K562 (cell line): ENCODE data around the gene EPS8L1. TPM values are rescaled to one million over a fixed set of nuclear protein-coding genes. Genes with fewer than 3 reads are reported as not detected.
A peak's percentile ranks its signal among the peaks of the same experiment; 100 is the strongest.

Source experiments
- ATAC-seq: fragments of 200-7000 bp; cut with Tn5 transposase; 3 replicates; pipeline ENCODE4 v1.9.1; 2020; ENCODE audit warnings: moderate library complexity
- BruUV-seq: library from RNA; stranded (reverse); fragments of 400-500 nt; replicated peaks from 2 replicates; lab custom pipeline; 2021; lab: Mats Ljungman, UMichigan
- CTCF ChIA-PET: fragments of 300-600 bp; formaldehyde crosslinking; extraction: SDS; loops from one replicate; lab custom pipeline; 2021; ENCODE audit warnings: low intra/inter-chr PET ratio; lab: Yijun Ruan, JAX
- POLR2A ChIA-PET: fragments of 300-600, 350-650 bp; sonication (Branson Sonifier 250); formaldehyde crosslinking; extraction: SDS; loops from one replicate; lab custom pipeline; 2021; ENCODE audit warnings: antibody characterized with exemption, inconsistent platforms; lab: Yijun Ruan, JAX
- DNase-seq, 4 experiments: peaks; one replicate each; pipeline versions ENCODE4 v3.0.0 to v3.0.0-alpha.2; 2011 to 2018; ENCODE audit warnings: low spot score in 3 of 4, mixed read lengths in 3 of 4; ENCODE audit errors: extremely low read depth in 1 of 4
- FAIRE-seq: peaks from 2 replicates; lab custom pipeline; 2011; peaks lifted over from hg19 to GRCh38; lab: Jason Lieb, UNC
- H2AFZ ChIP-seq: 2 replicates; pipeline ENCODE4 v1.6.0; 2011; ENCODE audit warnings: low read depth, low read length, control low read depth, inconsistent platforms
- H3K27ac ChIP-seq: fragments of 200-600 bp; 3 replicates; pipeline ENCODE4 v1.8.0; 2011; ENCODE audit warnings: low read depth, mild to moderate bottlenecking, control low read depth, inconsistent platforms, low read length, moderate library complexity, mixed read lengths; ENCODE audit errors: extremely low read depth
- H3K27me3 ChIP-seq, 2 experiments: fragments of 300-600 bp in 1 of 2; 2 replicates in 1 of 2; 3 replicates in 1 of 2; pipeline versions ENCODE4 v1.6.0 to v1.8.0; 2011; ENCODE audit warnings: inconsistent platforms in 2 of 2, low read length in 2 of 2, mild to moderate bottlenecking in 1 of 2, mixed read lengths in 1 of 2, moderate library complexity in 1 of 2; ENCODE audit not compliant: control insufficient read depth in 2 of 2, insufficient read depth in 2 of 2
- H3K36me3 ChIP-seq: fragments of 300-600 bp; 3 replicates; pipeline ENCODE4 v1.8.0; 2011; ENCODE audit warnings: mild to moderate bottlenecking, low read length, inconsistent platforms; ENCODE audit not compliant: control insufficient read depth, insufficient read depth
- H3K4me1 ChIP-seq, 2 experiments: fragments of 200-600 bp in 1 of 2; replicated peaks in 1 of 2; 2 replicates in 1 of 2; 3 replicates in 1 of 2; pipeline versions ENCODE4 v1.5.1 to v1.8.0; 2011; ENCODE audit warnings: inconsistent platforms in 2 of 2, low read length in 2 of 2, mild to moderate bottlenecking in 1 of 2, mixed read lengths in 1 of 2, moderate library complexity in 1 of 2; ENCODE audit not compliant: control insufficient read depth in 2 of 2, insufficient read depth in 2 of 2
- H3K4me2 ChIP-seq: 2 replicates; pipeline ENCODE4 v1.6.1; 2011; ENCODE audit warnings: low read length, control low read depth, inconsistent platforms, mixed read lengths; ENCODE audit not compliant: insufficient read depth
- H3K4me3 ChIP-seq: fragments of 200-600 bp; sonication (generic), shearing (Covaris generic); 2 replicates; pipeline ENCODE4 v1.5.1; 2016; ENCODE audit warnings: control low read depth, inconsistent platforms
- H3K79me2 ChIP-seq: fragments of 200-600 bp; 3 replicates; pipeline ENCODE4 v1.8.0; 2011; ENCODE audit warnings: low read length, inconsistent platforms; ENCODE audit not compliant: control insufficient read depth, insufficient read depth
- H3K9ac ChIP-seq, 2 experiments: 2 replicates each; pipeline versions ENCODE4 v1.6.0 to v1.6.1; 2011; ENCODE audit warnings: low read depth in 2 of 2, low read length in 2 of 2, control low read depth in 1 of 2, inconsistent platforms in 1 of 2, mild to moderate bottlenecking in 1 of 2, mixed read lengths in 1 of 2; ENCODE audit not compliant: insufficient read depth in 1 of 2
- H3K9me1 ChIP-seq: one replicate; pipeline ENCODE4 v1.6.0; 2011; ENCODE audit warnings: inconsistent platforms, mild to moderate bottlenecking, low read length, moderate library complexity; ENCODE audit not compliant: control insufficient read depth, insufficient read depth
- H3K9me3 ChIP-seq: replicated peaks from 2 replicates; pipeline ENCODE4 v1.5.1; 2011; ENCODE audit warnings: low read depth, low read length, inconsistent platforms; ENCODE audit not compliant: control insufficient read depth, insufficient read depth
- H4K20me1 ChIP-seq: replicated peaks from 2 replicates; pipeline ENCODE4 v1.6.1; 2011; ENCODE audit warnings: low read length, inconsistent platforms, mixed read lengths; ENCODE audit not compliant: control insufficient read depth, insufficient read depth
- CGGBP1 ChIP-seq: fragments of 250-450 bp; sonication (Bioruptor Pico); IDR thresholded peaks from 2 replicates; pipeline ENCODE4 v1.9.0; 2021; ENCODE audit warnings: mild to moderate bottlenecking
- MAX ChIP-seq: sonication (generic); formaldehyde crosslinking; IDR thresholded peaks from 2 replicates; pipeline ENCODE4 v1.9.0; 2022; ENCODE audit warnings: mild to moderate bottlenecking, missing genetic modification reagents
- POLR2G ChIP-seq: fragments of 200-400 bp; formaldehyde crosslinking; IDR thresholded peaks from 2 replicates; pipeline ENCODE4 v1.6.1; 2017; ENCODE audit warnings: low read depth, mild to moderate bottlenecking, antibody characterized with exemption, low read length, moderate library complexity
- ZBTB26 ChIP-seq: fragments of 450-650 bp; formaldehyde crosslinking; IDR thresholded peaks from 2 replicates; pipeline ENCODE4 v1.4.0; 2022; ENCODE audit warnings: missing genetic modification characterization
- WGBS: fragments of 100-300 bp; shearing (Covaris generic); methylation state at CpG from one replicate; pipeline ENCODE4 v1.1.6; 2016; ENCODE audit warnings: low coverage, mixed read lengths; ENCODE audit not compliant: insufficient coverage; ENCODE audit errors: missing lambda C conversion rate; 5-methylcytosine and 5-hydroxymethylcytosine counted together
- in situ Hi-C: fragments of 300-500 bp; cut with MboI; formaldehyde crosslinking; loops from 4 replicates; pipeline ENCODE4 v1.15.0; 2018; ENCODE audit warnings: inconsistent platforms, mixed read lengths
- intact Hi-C: fragments of 100-400 bp; cut with micrococcal nuclease; formaldehyde crosslinking; loops from 2 replicates; pipeline ENCODE4 v1.14.2; 2022
- polyA plus RNA-seq, 8 experiments: library from polyadenylated mRNA; depleted of rRNA in 4 of 8; stranded (reverse) in 5 of 8; unstranded in 3 of 8; fragments of >200 nt; fragmentation: Nextera tagmentation in 2 of 8; fragmentation: Illumina TruSeq in 1 of 8; extraction: Ambion mirVana in 2 of 8; extraction: Trizol in 1 of 8; gene quantifications; 2 replicates each; pipeline versions ENCODE4 v1.2.1 to v1.2.3, GENCODE V29; 2011 to 2014; ENCODE audit warnings: inconsistent platforms in 1 of 8, missing spikeins in 1 of 8
- total RNA-seq, 7 experiments: library from RNA; depleted of rRNA in 6 of 7; stranded (reverse); fragments of >200 nt in 6 of 7; fragmentation: Illumina TruSeq in 2 of 7; extraction: Trizol in 2 of 7; gene quantifications; 2 replicates each; pipeline versions ENCODE4 v1.2.1 to v1.2.3, GENCODE V29; 2011 to 2021; ENCODE audit warnings: low replicate concordance in 1 of 7

EPS8L1 gene
- total and polyA plus RNA-seq, 9 of the 15 experiments (the other 6 are each of a cell fraction or from before 2014, with no cell fraction given): 0.35 to 22.1 (median 11.9) TPM

GRCh38 chr19:55094456-55095259 is 19.0 kb downstream of the EPS8L1 start:
- BruUV-seq: no TSS peak
- DNase-seq: peak in 1 of 4 experiments; percentile 6
- WGBS: 92% methylated on average over 26 of the region's 32 CpGs
- ChIA-PET CTCF (no interaction called here), POLR2A (interaction anchor here (0.6 to 1.0 kb wide), 2 partner anchors 10 to 342 kb away, joined by 3 read pairs; no protein-coding TSS in a partner anchor)
- Histone ChIP-seq H3K27me3 (no peaks in the 10 kb centered on the region), H3K4me3 (no peak overlapping the region), H3K79me2 (no peaks in the 10 kb centered on the region), H3K9me3 (no peaks in the 10 kb centered on the region), H3K27ac (no peak overlapping the region), H3K4me2 (no peak overlapping the region), H3K9ac (no peak overlapping the region; a peak in 1 of 4 replicates), H3K36me3 (peaks cover 70% of the 10 kb centered on the region), H3K9me1 (no peaks in the 10 kb centered on the region), H3K4me1 (peaks cover 0 to 64% of the 10 kb centered on the region in 2 experiments; a peak in 2 of 5 replicates), H4K20me1 (no peaks in the 10 kb centered on the region), H2AFZ (no peak overlapping the region)
- TF ChIP-seq MAX (CRISPR knock-in tag) (no peak), ZBTB26 (no peak), CGGBP1 (CRISPR knock-in tag) (no peak), POLR2G (0 out of 2 replicates have a peak, but pooled peaks have one; percentile 29)
- intact Hi-C loops (no loop called here), in situ Hi-C loops (no loop called here)
- ATAC-seq: no peak
- FAIRE-seq: no peak
